ENCODE data around the gene PSMD13. TPM values are rescaled to one million over a fixed set of nuclear protein-coding genes. Genes with fewer than 3 reads are reported as not detected.

PSMD13 gene
- total and polyA plus RNA-seq, 2 experiments from 2014 or later = 91.8 to 146 TPM

DNA sequence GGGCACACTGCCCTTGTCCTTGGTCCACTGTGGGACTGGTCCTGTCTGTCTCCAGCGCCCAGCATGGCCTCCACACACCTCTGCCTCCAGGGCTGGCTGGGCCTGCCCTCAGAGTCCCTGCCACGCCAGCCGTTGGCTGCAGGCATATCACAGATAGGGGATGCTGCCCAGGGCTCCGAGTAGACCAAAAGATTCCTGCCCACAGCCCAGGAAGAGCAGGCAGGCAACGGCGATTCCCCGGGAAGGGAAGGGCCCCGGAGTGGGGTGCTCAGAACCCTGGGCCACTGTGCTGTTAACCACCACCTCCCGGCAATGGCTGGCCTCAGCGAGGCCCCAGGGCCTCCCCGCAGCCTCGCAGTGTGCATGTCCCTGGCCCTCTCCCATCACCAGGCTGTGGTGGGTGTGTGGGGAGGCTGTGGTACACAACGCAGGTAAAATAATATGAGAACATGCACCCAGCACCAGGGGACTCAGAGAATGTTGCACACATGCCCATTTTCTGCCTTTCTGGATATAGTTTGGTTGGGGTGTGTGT is 60.3 kb downstream of the PSMD13 start:
- WGBS (ENCODE audit: low lambda C conversion rate, missing lambda C conversion rate) = 86% methylated on average over 13 of the region's 13 CpGs
- Histone ChIP-seq H2AFZ (no peak overlapping the region), H3K27me3 (no peaks in the 10 kb centered on the region), H3K9me2 (replicated peaks; ENCODE audit: insufficient read depth) (no peaks in the 10 kb centered on the region), H3K27ac (no peak overlapping the region), H3K4me3 (no peak overlapping the region), H3K36me3 (replicated peaks; ENCODE audit: insufficient read depth, low read depth) (no peaks in the 10 kb centered on the region), H3K4me2 (no peak overlapping the region), H3K9me3 (ENCODE audit: low read depth) (no peaks in the 10 kb centered on the region), H3K79me2 (no peaks in the 10 kb centered on the region), H3K4me1 (ENCODE audit: insufficient read depth) (peaks cover 3% of the 10 kb centered on the region), H4K20me1 (ENCODE audit: insufficient read depth, poor library complexity, severe bottlenecking) (no peaks in the 10 kb centered on the region)
- DNase-seq (ENCODE audit: low spot score) = no peak
- no peak for TF ChIP-seq EZH2 (IDR thresholded peaks at IDR 0.05; ENCODE audit: borderline replicate concordance)
- TF ChIP-seq, protein P1, sequence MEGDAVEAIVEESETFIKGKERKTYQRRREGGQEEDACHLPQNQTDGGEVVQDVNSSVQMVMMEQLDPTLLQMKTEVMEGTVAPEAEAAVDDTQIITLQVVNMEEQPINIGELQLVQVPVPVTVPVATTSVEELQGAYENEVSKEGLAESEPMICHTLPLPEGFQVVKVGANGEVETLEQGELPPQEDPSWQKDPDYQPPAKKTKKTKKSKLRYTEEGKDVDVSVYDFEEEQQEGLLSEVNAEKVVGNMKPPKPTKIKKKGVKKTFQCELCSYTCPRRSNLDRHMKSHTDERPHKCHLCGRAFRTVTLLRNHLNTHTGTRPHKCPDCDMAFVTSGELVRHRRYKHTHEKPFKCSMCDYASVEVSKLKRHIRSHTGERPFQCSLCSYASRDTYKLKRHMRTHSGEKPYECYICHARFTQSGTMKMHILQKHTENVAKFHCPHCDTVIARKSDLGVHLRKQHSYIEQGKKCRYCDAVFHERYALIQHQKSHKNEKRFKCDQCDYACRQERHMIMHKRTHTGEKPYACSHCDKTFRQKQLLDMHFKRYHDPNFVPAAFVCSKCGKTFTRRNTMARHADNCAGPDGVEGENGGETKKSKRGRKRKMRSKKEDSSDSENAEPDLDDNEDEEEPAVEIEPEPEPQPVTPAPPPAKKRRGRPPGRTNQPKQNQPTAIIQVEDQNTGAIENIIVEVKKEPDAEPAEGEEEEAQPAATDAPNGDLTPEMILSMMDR (IDR thresholded peaks at IDR 0.05; ENCODE audit: poor library complexity) = no peak
- TF ChIP-seq EZH2phosphoT487 (IDR thresholded peaks at IDR 0.05; ENCODE audit: low read depth, severe bottlenecking, unreplicated experiment) = no peak

DNA sequence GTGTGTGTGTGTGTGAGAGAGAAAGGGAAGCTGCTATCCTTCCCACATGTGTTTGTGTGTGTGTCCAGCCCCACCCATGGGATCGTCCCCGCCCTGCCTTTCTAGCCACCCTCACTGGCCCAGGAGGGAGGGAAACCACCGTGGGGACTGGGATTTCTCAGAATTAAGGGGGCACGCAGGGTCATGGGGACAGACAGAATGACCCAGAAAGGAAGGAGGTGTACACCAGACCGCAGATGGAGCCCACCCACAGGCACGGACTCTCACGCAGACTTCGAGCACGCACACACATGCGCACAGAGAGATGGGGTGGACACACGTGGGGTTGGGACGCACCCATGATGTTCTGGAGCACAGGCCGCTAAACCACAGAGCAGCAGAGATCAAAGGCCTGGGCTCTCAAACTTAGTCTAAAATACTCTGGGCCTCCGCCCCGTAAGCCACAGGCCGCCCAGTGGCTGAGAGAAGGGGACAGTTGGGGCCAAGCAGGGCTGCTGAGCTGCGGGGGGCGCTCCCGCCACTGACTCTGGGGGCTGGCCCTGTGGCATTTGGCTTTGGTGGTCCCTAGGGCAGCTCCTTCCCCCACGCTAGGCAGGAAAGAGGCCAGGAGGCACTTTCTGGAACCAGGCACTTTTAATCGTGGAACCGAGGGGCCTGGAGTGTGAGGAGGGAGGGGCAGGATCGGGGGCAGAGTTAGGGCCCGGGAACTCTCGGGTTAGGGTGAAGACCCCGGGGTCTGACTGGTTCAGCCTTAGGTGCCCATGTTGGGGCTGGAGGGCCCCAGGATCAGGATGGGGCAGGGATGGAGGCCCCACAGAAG is 61.0 kb downstream of the PSMD13 start:
- TF ChIP-seq, protein P1 (IDR thresholded peaks at IDR 0.05; ENCODE audit: poor library complexity) = no peak
- TF ChIP-seq EZH2phosphoT487 (IDR thresholded peaks at IDR 0.05; ENCODE audit: low read depth, severe bottlenecking, unreplicated experiment) = no peak
- no peak for TF ChIP-seq EZH2 (IDR thresholded peaks at IDR 0.05; ENCODE audit: borderline replicate concordance)
- Histone ChIP-seq H3K36me3 (replicated peaks; ENCODE audit: insufficient read depth, low read depth) (no peaks in the 10 kb centered on the region), H3K9me2 (replicated peaks; ENCODE audit: insufficient read depth) (no peaks in the 10 kb centered on the region), H2AFZ (no peak overlapping the region), H3K27ac (no peak overlapping the region), H3K27me3 (no peaks in the 10 kb centered on the region), H4K20me1 (ENCODE audit: insufficient read depth, poor library complexity, severe bottlenecking) (no peaks in the 10 kb centered on the region), H3K4me2 (no peak overlapping the region), H3K9me3 (ENCODE audit: low read depth) (no peaks in the 10 kb centered on the region), H3K4me1 (ENCODE audit: insufficient read depth) (peaks cover 3% of the 10 kb centered on the region), H3K79me2 (no peaks in the 10 kb centered on the region), H3K4me3 (no peak overlapping the region)
- no peak for DNase-seq (ENCODE audit: low spot score)
- WGBS (ENCODE audit: low lambda C conversion rate, missing lambda C conversion rate) = 82% methylated on average over 24 of the region's 26 CpGs

DNA sequence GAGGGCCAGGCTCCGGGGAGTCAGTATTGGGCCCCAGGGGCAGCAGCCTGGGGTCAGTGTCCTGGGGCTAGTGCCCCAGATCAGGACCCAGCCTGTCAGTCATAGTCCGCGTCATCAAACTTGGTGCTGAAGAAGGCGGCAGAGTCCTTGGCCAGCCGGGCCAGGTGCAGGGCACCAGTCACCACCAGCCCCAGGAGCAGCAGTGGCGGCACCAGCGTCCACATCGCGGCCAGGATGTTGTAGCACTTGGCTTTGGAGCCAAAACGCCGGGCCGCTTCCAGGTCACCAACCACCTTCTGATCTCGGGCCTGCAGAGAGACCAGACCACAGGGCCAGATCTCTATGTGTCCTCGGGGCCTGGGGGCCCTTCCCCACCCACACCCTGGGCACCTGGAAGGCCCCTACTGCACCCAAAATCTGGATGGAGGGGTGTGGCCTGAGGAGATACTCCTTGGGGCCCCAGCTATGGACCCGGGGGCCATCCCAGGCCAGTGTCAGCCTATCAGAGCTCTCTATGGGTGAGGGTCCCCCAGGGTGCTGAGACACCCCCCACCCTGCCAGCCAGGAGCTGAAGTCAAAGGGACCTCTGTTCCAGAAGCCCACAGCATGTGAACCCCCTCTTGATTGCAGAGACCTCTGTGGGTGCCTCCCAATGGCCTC is 61.8 kb downstream of the PSMD13 start:
- Histone ChIP-seq H3K4me3 (no peak overlapping the region), H3K27me3 (no peaks in the 10 kb centered on the region), H3K36me3 (replicated peaks; ENCODE audit: insufficient read depth, low read depth) (no peaks in the 10 kb centered on the region), H3K4me2 (no peak overlapping the region), H2AFZ (no peak overlapping the region), H3K9me3 (ENCODE audit: low read depth) (no peaks in the 10 kb centered on the region), H3K9me2 (replicated peaks; ENCODE audit: insufficient read depth) (no peaks in the 10 kb centered on the region), H4K20me1 (ENCODE audit: insufficient read depth, poor library complexity, severe bottlenecking) (no peaks in the 10 kb centered on the region), H3K79me2 (no peaks in the 10 kb centered on the region), H3K4me1 (ENCODE audit: insufficient read depth) (peaks cover 3% of the 10 kb centered on the region), H3K27ac (no peak overlapping the region)
- TF ChIP-seq, protein P1 (IDR thresholded peaks at IDR 0.05; ENCODE audit: poor library complexity) = no peak
- TF ChIP-seq EZH2phosphoT487 (IDR thresholded peaks at IDR 0.05; ENCODE audit: low read depth, severe bottlenecking, unreplicated experiment) (no peak), EZH2 (IDR thresholded peaks at IDR 0.05; ENCODE audit: borderline replicate concordance) (no peak)
- no peak for DNase-seq (ENCODE audit: low spot score)
- 87% methylated on average over 15 of the region's 15 CpGs for WGBS (ENCODE audit: low lambda C conversion rate, missing lambda C conversion rate)

Measured in hepatocyte (in vitro differentiated cells).